IMR-90 (cell line): Measurements from ENCODE around the gene DNAJC17.

Experiments
- CEBPB ChIP-seq: IDR thresholded peaks from 2 replicates; pipeline ENCODE4 v1.6.1; 2012; ENCODE audit warnings: low read depth, low read length, improper control_type of control experiment
- CHD1 ChIP-seq: IDR thresholded peaks from 2 replicates; pipeline ENCODE4 v1.6.1; 2012; ENCODE audit warnings: low read depth, low read length, improper control_type of control experiment
- CTCF ChIP-seq: conservative IDR thresholded peaks from 2 replicates; pipeline ENCODE4 v1.5.1; 2012; ENCODE audit warnings: mild to moderate bottlenecking, low read depth, low read length, improper control_type of control experiment
- FOS ChIP-seq: fragments of 150-350 bp; IDR thresholded peaks from 2 replicates; pipeline ENCODE4 v1.6.1; 2016; ENCODE audit warnings: low read depth, low read length
- MXI1 ChIP-seq: IDR thresholded peaks from 2 replicates; pipeline ENCODE4 v1.6.1; 2012; ENCODE audit warnings: low read depth, mild to moderate bottlenecking, low read length, moderate library complexity, borderline replicate concordance
- POLR2A ChIP-seq: IDR thresholded peaks from 2 replicates; pipeline ENCODE4 v1.6.1; 2012; ENCODE audit warnings: mild to moderate bottlenecking, low read depth, low read length
- RAD21 ChIP-seq: IDR thresholded peaks from 2 replicates; pipeline ENCODE4 v1.6.1; 2012; ENCODE audit warnings: low read length, improper control_type of control experiment
- SMC3 ChIP-seq: fragments of 150-350 bp; IDR thresholded peaks from 2 replicates; pipeline ENCODE4 v1.6.1; 2016; ENCODE audit warnings: low read depth, mild to moderate bottlenecking, antibody characterized with exemption, low read length, moderate library complexity

- TF ChIP-seq FOS (no peak), CEBPB (no peak), CTCF (no peak), MXI1 (no peak), POLR2A (no peak), SMC3 (no peak), CHD1 (no peak), RAD21 (no peak)
These were observed 84.3 kb downstream of the DNAJC17 start for GRCh38 chr15:40722934-40723333.
